Measurements from ENCODE around the gene CENPW. TPM values are rescaled to one million over a fixed set of nuclear protein-coding genes. Genes with fewer than 3 reads are reported as not detected.

The CENPW gene
- total and polyA plus RNA-seq, 2 experiments from 2014 or later = 7.3 to 21.8 TPM

DNA sequence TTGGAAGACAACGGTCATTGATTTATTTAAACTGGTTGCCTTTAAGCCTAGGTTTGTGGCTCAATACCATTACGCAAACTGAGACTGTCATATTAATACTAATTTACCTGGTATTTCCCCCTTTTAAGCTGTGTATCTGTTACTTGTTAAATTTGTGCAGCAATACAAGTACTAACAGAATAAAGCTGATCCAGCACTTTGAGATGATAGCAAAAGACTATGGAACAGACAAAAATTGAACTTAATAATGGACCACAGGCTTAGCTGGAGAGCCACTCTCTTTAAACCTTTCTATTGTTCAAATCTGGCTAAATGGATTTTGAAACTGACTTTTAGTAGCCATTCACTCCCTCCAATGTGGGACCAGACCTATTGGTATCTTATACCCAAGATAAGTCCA is 6.2 kb upstream of the CENPW start:
- Histone ChIP-seq H3K4me2 (no peak overlapping the region), H3K27ac (no peak overlapping the region), H3K36me3 (replicated peaks; ENCODE audit: insufficient read depth, low read depth) (no peaks in the 10 kb centered on the region), H3K9me3 (ENCODE audit: low read depth) (no peaks in the 10 kb centered on the region), H3K79me2 (no peaks in the 10 kb centered on the region), H2AFZ (no peak overlapping the region), H4K20me1 (ENCODE audit: insufficient read depth, poor library complexity, severe bottlenecking) (no peaks in the 10 kb centered on the region), H3K27me3 (no peaks in the 10 kb centered on the region), H3K9me2 (replicated peaks; ENCODE audit: insufficient read depth) (no peaks in the 10 kb centered on the region), H3K4me3 (no peak overlapping the region), H3K4me1 (ENCODE audit: insufficient read depth) (no peaks in the 10 kb centered on the region)
- DNase-seq (ENCODE audit: low spot score) = no peak
- 91% methylated on average over 2 of the region's 2 CpGs for WGBS (ENCODE audit: low lambda C conversion rate, missing lambda C conversion rate)
- TF ChIP-seq EZH2 (IDR thresholded peaks at IDR 0.05; ENCODE audit: borderline replicate concordance) (no peak), EZH2phosphoT487 (IDR thresholded peaks at IDR 0.05; ENCODE audit: low read depth, severe bottlenecking, unreplicated experiment) (no peak)
- TF ChIP-seq, protein P1, sequence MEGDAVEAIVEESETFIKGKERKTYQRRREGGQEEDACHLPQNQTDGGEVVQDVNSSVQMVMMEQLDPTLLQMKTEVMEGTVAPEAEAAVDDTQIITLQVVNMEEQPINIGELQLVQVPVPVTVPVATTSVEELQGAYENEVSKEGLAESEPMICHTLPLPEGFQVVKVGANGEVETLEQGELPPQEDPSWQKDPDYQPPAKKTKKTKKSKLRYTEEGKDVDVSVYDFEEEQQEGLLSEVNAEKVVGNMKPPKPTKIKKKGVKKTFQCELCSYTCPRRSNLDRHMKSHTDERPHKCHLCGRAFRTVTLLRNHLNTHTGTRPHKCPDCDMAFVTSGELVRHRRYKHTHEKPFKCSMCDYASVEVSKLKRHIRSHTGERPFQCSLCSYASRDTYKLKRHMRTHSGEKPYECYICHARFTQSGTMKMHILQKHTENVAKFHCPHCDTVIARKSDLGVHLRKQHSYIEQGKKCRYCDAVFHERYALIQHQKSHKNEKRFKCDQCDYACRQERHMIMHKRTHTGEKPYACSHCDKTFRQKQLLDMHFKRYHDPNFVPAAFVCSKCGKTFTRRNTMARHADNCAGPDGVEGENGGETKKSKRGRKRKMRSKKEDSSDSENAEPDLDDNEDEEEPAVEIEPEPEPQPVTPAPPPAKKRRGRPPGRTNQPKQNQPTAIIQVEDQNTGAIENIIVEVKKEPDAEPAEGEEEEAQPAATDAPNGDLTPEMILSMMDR (IDR thresholded peaks at IDR 0.05; ENCODE audit: poor library complexity) = no peak

DNA sequence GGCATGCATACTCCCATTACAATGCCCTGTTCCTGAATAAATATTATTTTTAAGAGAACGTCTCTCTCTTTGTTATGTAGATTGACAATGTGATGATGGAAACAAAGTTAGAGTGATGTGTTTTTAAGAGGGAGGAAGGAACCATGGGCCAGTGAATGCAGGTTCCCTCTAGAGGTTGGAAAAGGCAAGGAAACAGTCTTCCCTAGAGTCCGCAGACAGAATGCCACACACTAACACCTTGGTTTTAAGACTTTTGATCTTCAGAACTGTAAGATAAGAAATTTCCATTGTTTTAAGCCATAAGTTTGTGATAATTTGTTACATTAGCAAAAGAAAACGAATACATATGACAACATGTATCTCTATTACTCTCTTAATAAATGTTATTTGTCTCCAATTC is 4.7 kb upstream of the CENPW start:
- no peaks in the 10 kb centered on the region for H3K79me2 ChIP-seq
- 63% methylated on average over 3 of the region's 3 CpGs for WGBS (ENCODE audit: low lambda C conversion rate, missing lambda C conversion rate)
- no peak overlapping the region for H3K4me2 ChIP-seq
- H3K4me1 ChIP-seq (ENCODE audit: insufficient read depth) = no peaks in the 10 kb centered on the region
- TF ChIP-seq EZH2phosphoT487 (IDR thresholded peaks at IDR 0.05; ENCODE audit: low read depth, severe bottlenecking, unreplicated experiment) (no peak), EZH2 (IDR thresholded peaks at IDR 0.05; ENCODE audit: borderline replicate concordance) (no peak)
- TF ChIP-seq, protein P1 (IDR thresholded peaks at IDR 0.05; ENCODE audit: poor library complexity) = no peak
- H2AFZ ChIP-seq = no peak overlapping the region
- no peaks in the 10 kb centered on the region for H4K20me1 ChIP-seq (ENCODE audit: insufficient read depth, poor library complexity, severe bottlenecking)
- DNase-seq (ENCODE audit: low spot score) = no peak
- H3K36me3 ChIP-seq (replicated peaks; ENCODE audit: insufficient read depth, low read depth) = no peaks in the 10 kb centered on the region
- H3K9me3 ChIP-seq (ENCODE audit: low read depth) = no peaks in the 10 kb centered on the region
- H3K4me3 ChIP-seq = no peak overlapping the region
- no peaks in the 10 kb centered on the region for H3K27me3 ChIP-seq
- H3K9me2 ChIP-seq (replicated peaks; ENCODE audit: insufficient read depth) = no peaks in the 10 kb centered on the region
- H3K27ac ChIP-seq = no peak overlapping the region

GRCh38 chr6:126337323-126337722 is 2.6 kb upstream of the CENPW start:
- H3K4me2 ChIP-seq = no peak overlapping the region
- H3K9me3 ChIP-seq (ENCODE audit: low read depth) = no peaks in the 10 kb centered on the region
- no peak overlapping the region for H3K4me3 ChIP-seq
- DNase-seq (ENCODE audit: low spot score) = peak; percentile 26
- H2AFZ ChIP-seq = no peak overlapping the region
- no peaks in the 10 kb centered on the region for H3K36me3 ChIP-seq (replicated peaks; ENCODE audit: insufficient read depth, low read depth)
- H3K9me2 ChIP-seq (replicated peaks; ENCODE audit: insufficient read depth) = no peaks in the 10 kb centered on the region
- no peaks in the 10 kb centered on the region for H3K4me1 ChIP-seq (ENCODE audit: insufficient read depth)
- H3K79me2 ChIP-seq = peaks cover 11% of the 10 kb centered on the region
- no peaks in the 10 kb centered on the region for H4K20me1 ChIP-seq (ENCODE audit: insufficient read depth, poor library complexity, severe bottlenecking)
- TF ChIP-seq, protein P1 (IDR thresholded peaks at IDR 0.05; ENCODE audit: poor library complexity) = no peak
- no peak overlapping the region for H3K27ac ChIP-seq
- H3K27me3 ChIP-seq = no peaks in the 10 kb centered on the region
- WGBS (ENCODE audit: low lambda C conversion rate, missing lambda C conversion rate) = 74% methylated on average over 3 of the region's 3 CpGs

DNA sequence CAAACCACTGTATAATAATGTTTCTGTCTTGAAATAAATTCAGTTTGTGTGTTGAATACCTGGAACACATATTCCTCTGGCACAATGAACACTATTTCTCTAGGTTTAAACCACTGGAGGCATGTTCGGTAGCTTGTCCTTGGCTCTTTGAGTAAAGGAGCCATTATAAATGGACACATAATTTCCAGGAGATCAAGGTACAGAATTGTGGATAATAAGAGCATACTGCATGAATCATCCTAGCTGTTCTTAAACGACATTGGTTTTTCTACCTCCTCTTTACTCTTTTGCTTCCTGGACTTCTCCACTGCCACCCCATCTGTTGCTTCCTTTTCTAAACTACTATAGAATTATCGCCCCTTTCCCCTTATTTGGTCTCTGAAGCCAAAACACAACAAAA is 1.2 kb downstream of the CENPW start:
- H3K4me3 ChIP-seq = peak overlapping the region; percentile 75
- no peak for DNase-seq (ENCODE audit: low spot score)
- TF ChIP-seq EZH2 (IDR thresholded peaks at IDR 0.05; ENCODE audit: borderline replicate concordance) (no peak), EZH2phosphoT487 (IDR thresholded peaks at IDR 0.05; ENCODE audit: low read depth, severe bottlenecking, unreplicated experiment) (no peak)
- WGBS (ENCODE audit: low lambda C conversion rate, missing lambda C conversion rate) = 80% methylated on average over 3 of the region's 3 CpGs
- H3K36me3 ChIP-seq (replicated peaks; ENCODE audit: insufficient read depth, low read depth) = no peaks in the 10 kb centered on the region
- no peaks in the 10 kb centered on the region for H3K27me3 ChIP-seq
- H3K27ac ChIP-seq = no peak overlapping the region
- H3K4me1 ChIP-seq (ENCODE audit: insufficient read depth) = no peaks in the 10 kb centered on the region
- H4K20me1 ChIP-seq (ENCODE audit: insufficient read depth, poor library complexity, severe bottlenecking) = no peaks in the 10 kb centered on the region
- H3K4me2 ChIP-seq = peak overlapping the region; percentile 86
- H3K9me2 ChIP-seq (replicated peaks; ENCODE audit: insufficient read depth) = no peaks in the 10 kb centered on the region
- no peak overlapping the region for H2AFZ ChIP-seq
- no peaks in the 10 kb centered on the region for H3K9me3 ChIP-seq (ENCODE audit: low read depth)
- peaks cover 19% of the 10 kb centered on the region for H3K79me2 ChIP-seq

All from hepatocyte (in vitro differentiated cells).